Measurements from ENCODE around the gene ACTL6B. TPM values are rescaled to one million over a fixed set of nuclear protein-coding genes. Genes with fewer than 3 reads are reported as not detected.

Gene ACTL6B
- total and polyA plus RNA-seq, 2 of the 13 experiments (the other 11 are each of a cell fraction or from before 2014, with no cell fraction given), result not detected

DNA sequence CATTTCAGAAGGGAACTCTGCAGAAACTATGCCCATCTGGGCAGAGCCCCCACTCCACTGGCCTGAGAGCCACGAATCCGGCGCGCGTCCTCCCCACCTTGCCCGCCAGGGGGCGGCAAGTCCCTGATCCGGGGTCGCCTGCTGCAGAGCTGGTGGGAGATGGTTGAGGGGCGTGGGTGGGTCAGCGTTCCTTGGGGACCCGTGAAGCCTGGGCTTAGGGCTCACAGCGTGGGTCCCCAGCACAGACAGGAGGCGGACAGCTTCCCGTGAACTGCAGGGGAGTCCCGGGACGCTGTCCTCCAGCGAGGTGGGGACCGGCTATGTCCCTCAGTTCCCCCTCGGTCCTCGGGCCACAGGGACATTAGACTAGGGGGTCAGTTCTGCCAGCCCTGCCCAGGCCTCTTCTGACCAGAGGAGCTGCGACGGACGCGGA, 49.1 kb upstream of the ACTL6B start (continued):
- TF ChIP-seq, protein P1, sequence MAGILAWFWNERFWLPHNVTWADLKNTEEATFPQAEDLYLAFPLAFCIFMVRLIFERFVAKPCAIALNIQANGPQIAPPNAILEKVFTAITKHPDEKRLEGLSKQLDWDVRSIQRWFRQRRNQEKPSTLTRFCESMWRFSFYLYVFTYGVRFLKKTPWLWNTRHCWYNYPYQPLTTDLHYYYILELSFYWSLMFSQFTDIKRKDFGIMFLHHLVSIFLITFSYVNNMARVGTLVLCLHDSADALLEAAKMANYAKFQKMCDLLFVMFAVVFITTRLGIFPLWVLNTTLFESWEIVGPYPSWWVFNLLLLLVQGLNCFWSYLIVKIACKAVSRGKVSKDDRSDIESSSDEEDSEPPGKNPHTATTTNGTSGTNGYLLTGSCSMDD (CRISPR knock-in tag; IDR thresholded peaks at IDR 0.05), result no peak
- no peak for TF ChIP-seq NPAS2 (CRISPR knock-in tag; IDR thresholded peaks at IDR 0.05; ENCODE audit: borderline replicate concordance)
- TF ChIP-seq, protein P2, sequence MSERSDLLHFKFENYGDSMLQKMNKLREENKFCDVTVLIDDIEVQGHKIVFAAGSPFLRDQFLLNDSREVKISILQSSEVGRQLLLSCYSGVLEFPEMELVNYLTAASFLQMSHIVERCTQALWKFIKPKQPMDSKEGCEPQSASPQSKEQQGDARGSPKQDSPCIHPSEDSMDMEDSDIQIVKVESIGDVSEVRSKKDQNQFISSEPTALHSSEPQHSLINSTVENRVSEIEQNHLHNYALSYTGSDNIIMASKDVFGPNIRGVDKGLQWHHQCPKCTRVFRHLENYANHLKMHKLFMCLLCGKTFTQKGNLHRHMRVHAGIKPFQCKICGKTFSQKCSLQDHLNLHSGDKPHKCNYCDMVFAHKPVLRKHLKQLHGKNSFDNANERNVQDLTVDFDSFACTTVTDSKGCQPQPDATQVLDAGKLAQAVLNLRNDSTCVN (CRISPR knock-in tag; IDR thresholded peaks at IDR 0.05; ENCODE audit: borderline replicate concordance), result no peak; the same call in none of the 2 replicates
- TF ChIP-seq RELA (CRISPR knock-in tag; IDR thresholded peaks at IDR 0.05), result 0 out of 2 replicates have a peak, but pooled peaks have one; percentile 25
- TF ChIP-seq, protein P3, sequence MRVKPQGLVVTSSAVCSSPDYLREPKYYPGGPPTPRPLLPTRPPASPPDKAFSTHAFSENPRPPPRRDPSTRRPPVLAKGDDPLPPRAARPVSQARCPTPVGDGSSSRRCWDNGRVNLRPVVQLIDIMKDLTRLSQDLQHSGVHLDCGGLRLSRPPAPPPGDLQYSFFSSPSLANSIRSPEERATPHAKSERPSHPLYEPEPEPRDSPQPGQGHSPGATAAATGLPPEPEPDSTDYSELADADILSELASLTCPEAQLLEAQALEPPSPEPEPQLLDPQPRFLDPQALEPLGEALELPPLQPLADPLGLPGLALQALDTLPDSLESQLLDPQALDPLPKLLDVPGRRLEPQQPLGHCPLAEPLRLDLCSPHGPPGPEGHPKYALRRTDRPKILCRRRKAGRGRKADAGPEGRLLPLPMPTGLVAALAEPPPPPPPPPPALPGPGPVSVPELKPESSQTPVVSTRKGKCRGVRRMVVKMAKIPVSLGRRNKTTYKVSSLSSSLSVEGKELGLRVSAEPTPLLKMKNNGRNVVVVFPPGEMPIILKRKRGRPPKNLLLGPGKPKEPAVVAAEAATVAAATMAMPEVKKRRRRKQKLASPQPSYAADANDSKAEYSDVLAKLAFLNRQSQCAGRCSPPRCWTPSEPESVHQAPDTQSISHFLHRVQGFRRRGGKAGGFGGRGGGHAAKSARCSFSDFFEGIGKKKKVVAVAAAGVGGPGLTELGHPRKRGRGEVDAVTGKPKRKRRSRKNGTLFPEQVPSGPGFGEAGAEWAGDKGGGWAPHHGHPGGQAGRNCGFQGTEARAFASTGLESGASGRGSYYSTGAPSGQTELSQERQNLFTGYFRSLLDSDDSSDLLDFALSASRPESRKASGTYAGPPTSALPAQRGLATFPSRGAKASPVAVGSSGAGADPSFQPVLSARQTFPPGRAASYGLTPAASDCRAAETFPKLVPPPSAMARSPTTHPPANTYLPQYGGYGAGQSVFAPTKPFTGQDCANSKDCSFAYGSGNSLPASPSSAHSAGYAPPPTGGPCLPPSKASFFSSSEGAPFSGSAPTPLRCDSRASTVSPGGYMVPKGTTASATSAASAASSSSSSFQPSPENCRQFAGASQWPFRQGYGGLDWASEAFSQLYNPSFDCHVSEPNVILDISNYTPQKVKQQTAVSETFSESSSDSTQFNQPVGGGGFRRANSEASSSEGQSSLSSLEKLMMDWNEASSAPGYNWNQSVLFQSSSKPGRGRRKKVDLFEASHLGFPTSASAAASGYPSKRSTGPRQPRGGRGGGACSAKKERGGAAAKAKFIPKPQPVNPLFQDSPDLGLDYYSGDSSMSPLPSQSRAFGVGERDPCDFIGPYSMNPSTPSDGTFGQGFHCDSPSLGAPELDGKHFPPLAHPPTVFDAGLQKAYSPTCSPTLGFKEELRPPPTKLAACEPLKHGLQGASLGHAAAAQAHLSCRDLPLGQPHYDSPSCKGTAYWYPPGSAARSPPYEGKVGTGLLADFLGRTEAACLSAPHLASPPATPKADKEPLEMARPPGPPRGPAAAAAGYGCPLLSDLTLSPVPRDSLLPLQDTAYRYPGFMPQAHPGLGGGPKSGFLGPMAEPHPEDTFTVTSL (CRISPR knock-in tag; IDR thresholded peaks at IDR 0.05; ENCODE audit: borderline replicate concordance), result no peak
- TF ChIP-seq, protein P4, sequence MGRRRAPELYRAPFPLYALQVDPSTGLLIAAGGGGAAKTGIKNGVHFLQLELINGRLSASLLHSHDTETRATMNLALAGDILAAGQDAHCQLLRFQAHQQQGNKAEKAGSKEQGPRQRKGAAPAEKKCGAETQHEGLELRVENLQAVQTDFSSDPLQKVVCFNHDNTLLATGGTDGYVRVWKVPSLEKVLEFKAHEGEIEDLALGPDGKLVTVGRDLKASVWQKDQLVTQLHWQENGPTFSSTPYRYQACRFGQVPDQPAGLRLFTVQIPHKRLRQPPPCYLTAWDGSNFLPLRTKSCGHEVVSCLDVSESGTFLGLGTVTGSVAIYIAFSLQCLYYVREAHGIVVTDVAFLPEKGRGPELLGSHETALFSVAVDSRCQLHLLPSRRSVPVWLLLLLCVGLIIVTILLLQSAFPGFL (CRISPR knock-in tag; IDR thresholded peaks at IDR 0.05), result no peak
- TF ChIP-seq, protein P5, sequence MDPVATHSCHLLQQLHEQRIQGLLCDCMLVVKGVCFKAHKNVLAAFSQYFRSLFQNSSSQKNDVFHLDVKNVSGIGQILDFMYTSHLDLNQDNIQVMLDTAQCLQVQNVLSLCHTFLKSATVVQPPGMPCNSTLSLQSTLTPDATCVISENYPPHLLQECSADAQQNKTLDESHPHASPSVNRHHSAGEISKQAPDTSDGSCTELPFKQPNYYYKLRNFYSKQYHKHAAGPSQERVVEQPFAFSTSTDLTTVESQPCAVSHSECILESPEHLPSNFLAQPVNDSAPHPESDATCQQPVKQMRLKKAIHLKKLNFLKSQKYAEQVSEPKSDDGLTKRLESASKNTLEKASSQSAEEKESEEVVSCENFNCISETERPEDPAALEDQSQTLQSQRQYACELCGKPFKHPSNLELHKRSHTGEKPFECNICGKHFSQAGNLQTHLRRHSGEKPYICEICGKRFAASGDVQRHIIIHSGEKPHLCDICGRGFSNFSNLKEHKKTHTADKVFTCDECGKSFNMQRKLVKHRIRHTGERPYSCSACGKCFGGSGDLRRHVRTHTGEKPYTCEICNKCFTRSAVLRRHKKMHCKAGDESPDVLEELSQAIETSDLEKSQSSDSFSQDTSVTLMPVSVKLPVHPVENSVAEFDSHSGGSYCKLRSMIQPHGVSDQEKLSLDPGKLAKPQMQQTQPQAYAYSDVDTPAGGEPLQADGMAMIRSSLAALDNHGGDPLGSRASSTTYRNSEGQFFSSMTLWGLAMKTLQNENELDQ (CRISPR knock-in tag; IDR thresholded peaks at IDR 0.05; ENCODE audit: borderline replicate concordance), result no peak
- TF ChIP-seq RFXAP (CRISPR knock-in tag; IDR thresholded peaks at IDR 0.05; ENCODE audit: borderline replicate concordance), result no peak
- no peak for TF ChIP-seq SSRP1 (CRISPR knock-in tag; IDR thresholded peaks at IDR 0.05)
- no peak for TF ChIP-seq NRL (CRISPR knock-in tag; IDR thresholded peaks at IDR 0.05; ENCODE audit: borderline replicate concordance)
- no peak; the same call in 1 of the 2 replicates for TF ChIP-seq YEATS4 (CRISPR knock-in tag; IDR thresholded peaks at IDR 0.05; ENCODE audit: borderline replicate concordance)
- TF ChIP-seq MBNL3 (CRISPR knock-in tag; conservative IDR thresholded peaks at IDR 0.05), result no peak
- TF ChIP-seq MAFG (CRISPR knock-in tag; IDR thresholded peaks at IDR 0.05), result no peak
- 0 out of 2 replicates have a peak, but pooled peaks have one; percentile 18 for TF ChIP-seq SP2 (CRISPR knock-in tag; IDR thresholded peaks at IDR 0.05)
- no peak for TF ChIP-seq HOXA9 (CRISPR knock-in tag; IDR thresholded peaks at IDR 0.05; ENCODE audit: borderline replicate concordance)
- TF ChIP-seq REXO4 (CRISPR knock-in tag; IDR thresholded peaks at IDR 0.05; ENCODE audit: borderline replicate concordance), result no peak
- no peak for TF ChIP-seq RNF2 (conservative IDR thresholded peaks at IDR 0.05; ENCODE audit: low read depth)
- TF ChIP-seq SAP130 (CRISPR knock-in tag; IDR thresholded peaks at IDR 0.05; ENCODE audit: low read depth), result no peak
- no peak; the same call in 1 of the 2 replicates for TF ChIP-seq ZZZ3 (CRISPR knock-in tag; IDR thresholded peaks at IDR 0.05; ENCODE audit: borderline replicate concordance)
